Measurements from ENCODE around the gene ISYNA1. TPM values are rescaled to one million over a fixed set of nuclear protein-coding genes. Genes with fewer than 3 reads are reported as not detected.

Gene ISYNA1
- total and polyA plus RNA-seq, 10 of the 15 experiments (the other 5 are each of a cell fraction or from before 2014, with no cell fraction given): 1.9 to 37.0 (median 9.1) TPM

GRCh38 chr19:18433015-18433691 lies 4.8 kb downstream of the ISYNA1 start (continued):
- no peak for TF ChIP-seq HDAC6 (IDR thresholded peaks at IDR 0.05; ENCODE audit: unreplicated experiment)
- no peak for TF ChIP-seq ZNF384 (IDR thresholded peaks at IDR 0.05; ENCODE audit: borderline replicate concordance, low read depth, low read length)
- TF ChIP-seq FOXK2 (IDR thresholded peaks at IDR 0.05): no peak
- peak; percentile 68 for TF ChIP-seq ATF7 (IDR thresholded peaks at IDR 0.05; ENCODE audit: low read depth)
- no peak for TF ChIP-seq CHD1 (IDR thresholded peaks at IDR 0.05; ENCODE audit: low read depth, low read length)

GRCh38 chr19:18432275-18433014 lies 5.5 kb downstream of the ISYNA1 start:
- WGBS (ENCODE audit: insufficient coverage, insufficient replicate concordance, low lambda C conversion rate, missing lambda C conversion rate): 61% methylated on average over 13 of the region's 13 CpGs
- Histone ChIP-seq H3K36me3 (ENCODE audit: control insufficient read depth in 2 of 2, insufficient read depth in 2 of 2, low read length in 1 of 2) (peaks cover 0 to 7% of the 10 kb centered on the region in 2 experiments; a peak in 3 of 4 replicates), H2AFZ (ENCODE audit: control insufficient read depth, low read depth, low read length) (peak overlapping the region; percentile 1), H3K4me1 (ENCODE audit: control insufficient read depth, insufficient read depth, low read length) (peaks cover 37% of the 10 kb centered on the region), H3K9me3 (replicated peaks; ENCODE audit: control insufficient read depth, insufficient read depth, low read length) (no peaks in the 10 kb centered on the region; the same call in 2 of the 3 replicates), H4K20me1 (ENCODE audit: control insufficient read depth, insufficient read depth) (no peaks in the 10 kb centered on the region; the same call in 1 of the 2 replicates), H3K27ac (ENCODE audit: control insufficient read depth, insufficient read depth) (peak overlapping the region; percentile 84), H3K4me2 (ENCODE audit: control insufficient read depth, insufficient read depth) (peak overlapping the region; percentile 97), H3K4me3 (peak overlapping the region; percentile 78), H3K27me3 (replicated peaks in 1 of 2; ENCODE audit: control insufficient read depth in 2 of 2, insufficient read depth in 2 of 2, low read length in 1 of 2) (no peaks in the 10 kb centered on the region), H3K79me2 (ENCODE audit: control insufficient read depth, insufficient read depth, low read length) (peaks cover 8% of the 10 kb centered on the region), H3K9ac (ENCODE audit: control insufficient read depth, insufficient read depth, low read length) (peak overlapping the region; percentile 81)
- FAIRE-seq: peak; percentile 23
- TSS peak; percentile 63 for BruUV-seq (replicated peaks)
- CTCF ChIA-PET: interaction anchor here (1.4 kb wide), 1 partner anchor 14 kb away, joined by 5 read pairs; the partner anchor contains the start of gene SSBP4
- SMC1A ChIA-PET (ENCODE audit: uncharacterized antibody, unreplicated experiment): no interaction called here
- ATAC-seq: no peak
- RAD21 ChIA-PET (ENCODE audit: unreplicated experiment): no interaction called here
- POLR2A ChIA-PET: interaction anchor here (0.6 to 1.4 kb wide), 3 partner anchors 12 to 250 kb away, joined by 3 to 6 read pairs (median 4); no protein-coding TSS in a partner anchor
- in situ Hi-C loops (cut with MboI): no loop called here
- DNase-seq (ENCODE audit: low read depth, low spot score): no peak
- intact Hi-C loops (cut with micrococcal nuclease; ENCODE audit: unreplicated experiment): no loop called here
- TF ChIP-seq NFIC (IDR thresholded peaks at IDR 0.05; ENCODE audit: low read depth, low read length) (no peak), MTA3 (IDR thresholded peaks at IDR 0.05; ENCODE audit: borderline replicate concordance, low read length) (no peak), RUNX3 (IDR thresholded peaks at IDR 0.05; ENCODE audit: low read length) (no peak), ZNF592 (IDR thresholded peaks at IDR 0.05) (no peak), BACH1 (IDR thresholded peaks at IDR 0.05; ENCODE audit: borderline replicate concordance) (no peak), CREB1 (IDR thresholded peaks at IDR 0.05; ENCODE audit: low read depth) (no peak), EGR1 (IDR thresholded peaks at IDR 0.05; ENCODE audit: borderline replicate concordance in 1 of 2, low read depth in 2 of 2, low read length in 2 of 2) (no peak), ATF2 (IDR thresholded peaks at IDR 0.05; ENCODE audit: low read length) (no peak), SMARCA5 (IDR thresholded peaks at IDR 0.05) (no peak), TAF1 (IDR thresholded peaks at IDR 0.05; ENCODE audit: borderline replicate concordance, low read depth, low read length) (no peak), BCL11A (IDR thresholded peaks at IDR 0.05; ENCODE audit: low read depth, low read length) (no peak), SUZ12 (IDR thresholded peaks at IDR 0.05; ENCODE audit: unreplicated experiment) (no peak)
